ENCODE data around the gene ACBD3.

Gene ACBD3

DNA sequence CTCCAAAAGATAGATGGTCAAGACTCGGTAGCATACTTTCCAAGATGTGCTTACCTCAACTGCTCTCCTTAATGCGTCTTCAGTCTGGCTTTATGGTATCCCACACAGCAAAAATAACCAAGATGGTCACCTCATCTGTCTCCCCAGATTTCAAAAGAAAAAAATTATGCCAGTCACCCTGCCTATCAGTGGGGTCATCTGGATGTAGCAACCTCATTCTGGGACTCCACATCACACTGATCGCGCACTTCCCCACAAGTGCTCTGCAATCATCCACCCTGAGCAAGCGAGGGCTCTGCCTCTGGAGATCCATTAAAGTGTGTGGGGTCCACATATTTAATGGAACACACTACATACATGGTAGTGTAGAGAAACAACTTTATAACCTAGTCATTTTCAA, 42.5 kb downstream of the ACBD3 start:
- no peak for ATAC-seq (ENCODE audit: low read depth)
- no peaks in the 10 kb centered on the region for H3K27me3 ChIP-seq (ENCODE audit: insufficient read depth, poor library complexity, severe bottlenecking)

DNA sequence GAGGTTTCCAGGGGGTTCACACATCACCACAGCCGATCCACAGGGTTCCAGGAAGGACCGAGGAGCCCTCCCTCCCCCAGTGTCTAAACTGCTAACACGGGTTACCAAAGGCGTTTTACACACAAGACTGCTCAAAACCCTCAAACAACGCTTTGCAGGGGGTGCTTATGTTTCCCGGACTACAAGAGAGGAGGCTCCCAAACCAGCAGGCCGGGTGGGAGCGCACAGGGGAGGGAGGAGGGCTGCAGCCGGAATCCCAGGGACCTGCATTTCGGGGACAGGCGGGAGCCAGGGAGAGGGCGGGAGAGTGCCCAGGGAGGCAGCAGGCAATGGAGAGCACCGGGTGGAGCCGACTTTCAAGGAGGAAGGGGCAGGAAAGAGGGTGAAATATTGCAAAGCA, 50.8 kb downstream of the ACBD3 start:
- no peak overlapping the region for H3K4me3 ChIP-seq (ENCODE audit: severe bottlenecking)
- H3K9me3 ChIP-seq (ENCODE audit: severe bottlenecking) = no peaks in the 10 kb centered on the region
- ATAC-seq (ENCODE audit: low read depth) (no peak), DNase-seq (ENCODE audit: low spot score) (no peak)
- no peaks in the 10 kb centered on the region for H3K36me3 ChIP-seq (ENCODE audit: low read depth)
- no peak overlapping the region for H3K27ac ChIP-seq (ENCODE audit: poor library complexity, severe bottlenecking)
- TF ChIP-seq, protein P1, sequence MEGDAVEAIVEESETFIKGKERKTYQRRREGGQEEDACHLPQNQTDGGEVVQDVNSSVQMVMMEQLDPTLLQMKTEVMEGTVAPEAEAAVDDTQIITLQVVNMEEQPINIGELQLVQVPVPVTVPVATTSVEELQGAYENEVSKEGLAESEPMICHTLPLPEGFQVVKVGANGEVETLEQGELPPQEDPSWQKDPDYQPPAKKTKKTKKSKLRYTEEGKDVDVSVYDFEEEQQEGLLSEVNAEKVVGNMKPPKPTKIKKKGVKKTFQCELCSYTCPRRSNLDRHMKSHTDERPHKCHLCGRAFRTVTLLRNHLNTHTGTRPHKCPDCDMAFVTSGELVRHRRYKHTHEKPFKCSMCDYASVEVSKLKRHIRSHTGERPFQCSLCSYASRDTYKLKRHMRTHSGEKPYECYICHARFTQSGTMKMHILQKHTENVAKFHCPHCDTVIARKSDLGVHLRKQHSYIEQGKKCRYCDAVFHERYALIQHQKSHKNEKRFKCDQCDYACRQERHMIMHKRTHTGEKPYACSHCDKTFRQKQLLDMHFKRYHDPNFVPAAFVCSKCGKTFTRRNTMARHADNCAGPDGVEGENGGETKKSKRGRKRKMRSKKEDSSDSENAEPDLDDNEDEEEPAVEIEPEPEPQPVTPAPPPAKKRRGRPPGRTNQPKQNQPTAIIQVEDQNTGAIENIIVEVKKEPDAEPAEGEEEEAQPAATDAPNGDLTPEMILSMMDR (IDR thresholded peaks at IDR 0.05; ENCODE audit: poor library complexity, severe bottlenecking) = no peak
- H3K27me3 ChIP-seq (ENCODE audit: insufficient read depth, poor library complexity, severe bottlenecking) = no peaks in the 10 kb centered on the region
- no peaks in the 10 kb centered on the region for H3K4me1 ChIP-seq (ENCODE audit: insufficient read depth, poor library complexity, severe bottlenecking)

More for the DNA sequence above, 42.5 kb downstream of the ACBD3 start:
- Histone ChIP-seq H3K27ac (ENCODE audit: poor library complexity, severe bottlenecking) (no peak overlapping the region), H3K9me3 (ENCODE audit: severe bottlenecking) (no peaks in the 10 kb centered on the region), H3K36me3 (ENCODE audit: low read depth) (peaks cover 11% of the 10 kb centered on the region; the same call in 1 of the 2 replicates), H3K4me1 (ENCODE audit: insufficient read depth, poor library complexity, severe bottlenecking) (no peaks in the 10 kb centered on the region), H3K4me3 (ENCODE audit: severe bottlenecking) (no peak overlapping the region)
- DNase-seq (ENCODE audit: low spot score) = no peak
- TF ChIP-seq, protein P1 (IDR thresholded peaks at IDR 0.05; ENCODE audit: poor library complexity, severe bottlenecking) = no peak

DNA sequence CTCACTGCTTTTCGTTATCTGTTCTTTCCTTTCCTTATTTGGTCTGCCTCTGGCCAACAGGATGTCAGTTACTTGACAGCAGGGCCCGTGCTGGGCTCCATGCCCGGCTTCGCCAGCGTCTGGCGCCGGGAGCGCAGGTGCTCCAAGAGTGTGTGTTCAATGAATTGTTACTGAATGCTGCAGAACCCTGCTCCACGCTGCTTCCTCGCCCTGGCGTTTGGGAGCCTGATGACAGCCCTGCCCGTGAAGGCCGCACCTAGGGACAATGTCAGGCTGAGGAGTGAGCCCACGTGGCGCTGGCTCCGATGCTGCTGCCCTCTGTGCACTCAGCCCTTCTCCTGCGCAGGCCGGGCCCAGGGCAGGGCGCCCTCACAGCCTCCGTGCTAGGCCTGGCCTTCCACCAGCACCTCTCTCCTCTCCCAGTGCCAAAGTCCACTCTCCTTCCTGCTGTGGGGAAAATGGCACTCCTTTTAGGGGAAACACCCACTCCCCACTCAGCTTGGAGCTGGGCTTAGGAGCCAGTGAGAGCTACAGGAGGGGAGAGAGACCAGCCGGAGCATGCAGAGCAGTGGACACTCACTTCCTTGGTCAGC, 51.4 kb downstream of the ACBD3 start:
- 0 out of 3 replicates have a peak, but pooled peaks have one; percentile 20 for ATAC-seq (ENCODE audit: low read depth)
- H3K4me3 ChIP-seq (ENCODE audit: severe bottlenecking) = no peak overlapping the region
- H3K27me3 ChIP-seq (ENCODE audit: insufficient read depth, poor library complexity, severe bottlenecking) = no peaks in the 10 kb centered on the region
- TF ChIP-seq, protein P1 (IDR thresholded peaks at IDR 0.05; ENCODE audit: poor library complexity, severe bottlenecking) = no peak
- H3K4me1 ChIP-seq (ENCODE audit: insufficient read depth, poor library complexity, severe bottlenecking) = no peaks in the 10 kb centered on the region
- DNase-seq (ENCODE audit: low spot score) = no peak
- no peaks in the 10 kb centered on the region for H3K36me3 ChIP-seq (ENCODE audit: low read depth)
- H3K27ac ChIP-seq (ENCODE audit: poor library complexity, severe bottlenecking) = no peak overlapping the region
- no peaks in the 10 kb centered on the region for H3K9me3 ChIP-seq (ENCODE audit: severe bottlenecking)

DNA sequence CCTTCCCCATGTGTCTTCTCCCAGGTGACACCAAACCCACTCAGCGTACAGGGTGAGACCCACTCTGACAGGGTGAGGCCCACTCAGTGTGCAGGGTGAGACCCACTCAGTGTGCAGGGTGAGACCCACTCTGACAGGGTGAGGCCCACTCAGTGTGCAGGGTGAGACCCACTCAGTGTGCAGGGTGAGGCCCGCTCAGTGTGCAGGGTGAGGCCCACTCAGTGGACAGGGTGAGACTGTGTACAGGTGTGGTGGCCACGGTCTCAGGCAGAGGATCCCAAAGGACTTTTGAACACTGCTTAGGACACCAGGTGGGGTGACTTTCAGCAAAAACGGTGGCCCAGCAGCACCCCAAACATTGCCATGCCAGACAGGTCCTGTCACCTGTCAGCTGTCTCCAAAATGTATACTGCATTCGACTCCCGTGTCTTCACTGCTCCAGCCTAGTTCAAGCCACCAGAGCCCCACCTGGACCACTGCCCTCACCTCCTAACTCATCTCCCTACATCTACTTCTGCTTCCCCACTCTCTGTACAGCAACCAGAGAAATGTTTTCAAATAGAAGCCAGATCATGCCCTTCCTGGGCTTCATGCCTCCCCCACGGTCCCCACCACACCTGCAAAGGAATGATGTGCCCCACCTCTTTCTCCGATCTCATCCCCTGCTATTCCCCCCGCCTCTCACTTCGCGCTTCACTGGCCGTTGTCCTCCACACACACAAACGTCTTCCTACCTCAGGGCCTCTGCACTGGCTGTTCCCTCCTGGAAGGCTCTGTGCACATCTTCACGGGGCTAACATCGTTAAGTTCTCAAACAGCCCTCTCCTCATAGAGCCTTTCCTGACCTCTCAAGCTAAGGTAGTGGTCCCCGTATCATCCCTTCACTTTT, 52.1 kb downstream of the ACBD3 start:
- Histone ChIP-seq H3K27ac (ENCODE audit: poor library complexity, severe bottlenecking) (no peak overlapping the region), H3K27me3 (ENCODE audit: insufficient read depth, poor library complexity, severe bottlenecking) (no peaks in the 10 kb centered on the region), H3K4me1 (ENCODE audit: insufficient read depth, poor library complexity, severe bottlenecking) (no peaks in the 10 kb centered on the region), H3K9me3 (ENCODE audit: severe bottlenecking) (no peaks in the 10 kb centered on the region), H3K4me3 (ENCODE audit: severe bottlenecking) (no peak overlapping the region), H3K36me3 (ENCODE audit: low read depth) (no peaks in the 10 kb centered on the region)
- TF ChIP-seq, protein P1 (IDR thresholded peaks at IDR 0.05; ENCODE audit: poor library complexity, severe bottlenecking) = no peak
- DNase-seq (ENCODE audit: low spot score) (no peak), ATAC-seq (ENCODE audit: low read depth) (no peak)

Data from RWPE2 (cell line).